MM.1S (cell line): ENCODE measurements around the gene AQP11.
"Not testable (repeated sequence)": the region's sequence is repeated elsewhere in the genome, so short reads cannot be mapped to it uniquely, and the experiment has no call there.

Source experiments
- DNase-seq: peaks from one replicate; pipeline ENCODE4 v3.0.0-alpha.2; 2015
- H2AFZ ChIP-seq: fragments of 300-600 bp; sonication (generic); 2 replicates; pipeline ENCODE4 v1.6.0; 2016; ENCODE audit warnings: antibody characterized with exemption, low read length
- H3F3A ChIP-seq: fragments of 300-600 bp; sonication (generic); 2 replicates; pipeline ENCODE4 v1.6.1; 2016; ENCODE audit warnings: mild to moderate bottlenecking, antibody characterized with exemption, low read length, moderate library complexity, mixed read lengths; ENCODE audit not compliant: insufficient read depth
- H3K27ac ChIP-seq: fragments of 300-600 bp; sonication (generic); 2 replicates; pipeline ENCODE4 v1.5.1; 2016; ENCODE audit warnings: mild to moderate bottlenecking, low read length
- H3K27me3 ChIP-seq: fragments of 300-600 bp; sonication (generic); replicated peaks from 2 replicates; pipeline ENCODE4 v1.6.0; 2016; ENCODE audit warnings: low read length; ENCODE audit not compliant: insufficient read depth
- H3K36me3 ChIP-seq: fragments of 300-600 bp; sonication (generic); replicated peaks from 2 replicates; pipeline ENCODE4 v1.6.1; 2016; ENCODE audit warnings: mild to moderate bottlenecking, low read length, mixed read lengths; ENCODE audit not compliant: insufficient read depth
- H3K4me1 ChIP-seq: fragments of 300-600 bp; sonication (generic); 2 replicates; pipeline ENCODE4 v1.6.1; 2016; ENCODE audit warnings: low read length, mixed read lengths
- H3K4me2 ChIP-seq: fragments of 300-600 bp; sonication (generic); 2 replicates; pipeline ENCODE4 v1.6.0; 2016; ENCODE audit warnings: low read depth, low read length
- H3K4me3 ChIP-seq: fragments of 300-600 bp; sonication (generic); 2 replicates; pipeline ENCODE4 v1.5.1; 2016; ENCODE audit warnings: low read length, mixed read lengths
- H3K79me2 ChIP-seq: fragments of 300-600 bp; sonication (generic); 2 replicates; pipeline ENCODE4 v1.6.1; 2016; ENCODE audit warnings: mixed run types, low read length, mixed read lengths
- H3K9ac ChIP-seq: fragments of 300-600 bp; sonication (generic); 2 replicates; pipeline ENCODE4 v1.6.1; 2016; ENCODE audit warnings: low read length, mixed read lengths
- H3K9me2 ChIP-seq: fragments of 300-600 bp; sonication (generic); replicated peaks from 2 replicates; pipeline ENCODE4 v1.6.1; 2016; ENCODE audit warnings: mild to moderate bottlenecking, low read length, mixed read lengths; ENCODE audit not compliant: insufficient read depth
- H3K9me3 ChIP-seq: fragments of 300-600 bp; sonication (generic); replicated peaks from 2 replicates; pipeline ENCODE4 v1.6.1; 2016; ENCODE audit warnings: mild to moderate bottlenecking, low read length, mixed read lengths; ENCODE audit not compliant: insufficient read depth
- H4K20me1 ChIP-seq: fragments of 300-600 bp; sonication (generic); 2 replicates; pipeline ENCODE4 v1.6.1; 2016; ENCODE audit warnings: mild to moderate bottlenecking, low read length, moderate library complexity, mixed read lengths; ENCODE audit not compliant: insufficient read depth
- CTCF ChIP-seq: fragments of 300-600 bp; sonication (generic); IDR thresholded peaks from 2 replicates; pipeline ENCODE4 v1.5.1; 2016; ENCODE audit warnings: antibody characterized with exemption, low read length, mixed read lengths
- EZH2 ChIP-seq: fragments of 300-600 bp; sonication (generic); optimal IDR thresholded peaks from 2 replicates; pipeline ENCODE3; 2017; ENCODE audit warnings: low read depth, mild to moderate bottlenecking, antibody characterized with exemption, low read length, mixed read lengths
- EZH2phosphoT487 ChIP-seq: fragments of 300-600 bp; sonication (generic); IDR thresholded peaks from 2 replicates; pipeline ENCODE4 v1.6.1; 2018; ENCODE audit warnings: antibody characterized with exemption, low read length

Gene AQP11

GRCh38 chr11:77547863-77548551, 41.7 kb upstream of the AQP11 start:
- 0 out of 2 replicates have a peak, but pooled peaks cover 3% of the 10 kb centered on the region for H3F3A ChIP-seq
- H2AFZ ChIP-seq = peak overlapping the region; percentile 59
- H3K4me2 ChIP-seq = peak overlapping the region; percentile 50
- H4K20me1 ChIP-seq = no peaks in the 10 kb centered on the region
- peak; percentile 70 for DNase-seq
- H3K9ac ChIP-seq = no peak overlapping the region
- no peak for TF ChIP-seq EZH2phosphoT487
- peak; percentile 66 for TF ChIP-seq CTCF
- H3K27me3 ChIP-seq = no peaks in the 10 kb centered on the region
- H3K9me2 ChIP-seq = no peaks in the 10 kb centered on the region
- H3K9me3 ChIP-seq = no peaks in the 10 kb centered on the region
- no peak overlapping the region for H3K4me3 ChIP-seq
- no peaks in the 10 kb centered on the region for H3K79me2 ChIP-seq
- H3K36me3 ChIP-seq = no peaks in the 10 kb centered on the region
- peaks cover 10% of the 10 kb centered on the region for H3K4me1 ChIP-seq
- no peak overlapping the region for H3K27ac ChIP-seq

- Histone ChIP-seq H3K27me3 (no peaks in the 10 kb centered on the region), H3K4me2 (peak overlapping the region; percentile 50), H3K9me3 (no peaks in the 10 kb centered on the region), H3K79me2 (no peaks in the 10 kb centered on the region), H2AFZ (peak overlapping the region; percentile 59), H3K9ac (no peak overlapping the region), H3K4me1 (peaks cover 10% of the 10 kb centered on the region), H4K20me1 (no peaks in the 10 kb centered on the region), H3K36me3 (no peaks in the 10 kb centered on the region), H3K9me2 (no peaks in the 10 kb centered on the region), H3F3A (0 out of 2 replicates have a peak, but pooled peaks cover 3% of the 10 kb centered on the region), H3K27ac (no peak overlapping the region), H3K4me3 (no peak overlapping the region)
- TF ChIP-seq CTCF (no peak), EZH2 (no peak), EZH2phosphoT487 (no peak)
- DNase-seq = peak; percentile 38
These were observed 41.0 kb upstream of the AQP11 start for GRCh38 chr11:77548552-77549445.

DNA sequence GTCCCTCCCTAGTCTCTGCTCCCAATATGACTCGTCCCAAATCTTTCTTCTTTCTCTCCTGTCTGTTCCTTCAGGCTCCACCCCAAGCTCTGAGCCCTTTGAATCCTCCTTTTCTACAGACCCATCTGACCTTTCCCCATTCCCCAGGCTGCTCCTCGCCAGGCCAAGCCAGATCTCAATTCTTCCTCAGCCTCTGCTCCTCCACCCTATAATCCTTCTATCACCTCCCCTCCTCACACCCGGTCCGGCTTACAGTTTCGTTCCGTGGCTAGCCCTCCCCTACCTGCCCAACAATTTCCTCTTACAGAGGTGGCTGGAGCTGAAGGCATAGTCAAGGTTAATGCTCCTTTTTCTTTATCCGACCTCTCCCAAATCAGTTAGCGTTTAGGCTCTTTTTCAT, 38.3 kb upstream of the AQP11 start:
- H4K20me1 ChIP-seq, H3K9me3 ChIP-seq, H3K4me3 ChIP-seq: not testable (repeated sequence)

More for the DNA sequence above, 38.3 kb upstream of the AQP11 start:
- DNase-seq, H3K27me3 ChIP-seq, H3K9me2 ChIP-seq, H3K4me2 ChIP-seq, H2AFZ ChIP-seq, H3K36me3 ChIP-seq, H3K27ac ChIP-seq, H3K9ac ChIP-seq, H3K79me2 ChIP-seq, H3F3A ChIP-seq: not testable (repeated sequence)
- peaks cover 10% of the 10 kb centered on the region for H3K4me1 ChIP-seq
